ENCODE results near the gene NFE2L3. TPM values are rescaled to one million over a fixed set of nuclear protein-coding genes. Genes with fewer than 3 reads are reported as not detected.

Gene NFE2L3
- total and polyA plus RNA-seq, 2 donors (not counting 3 experiments of a cell fraction or from before 2014, with no cell fraction given), result 29.6 to 40.2 TPM

DNA sequence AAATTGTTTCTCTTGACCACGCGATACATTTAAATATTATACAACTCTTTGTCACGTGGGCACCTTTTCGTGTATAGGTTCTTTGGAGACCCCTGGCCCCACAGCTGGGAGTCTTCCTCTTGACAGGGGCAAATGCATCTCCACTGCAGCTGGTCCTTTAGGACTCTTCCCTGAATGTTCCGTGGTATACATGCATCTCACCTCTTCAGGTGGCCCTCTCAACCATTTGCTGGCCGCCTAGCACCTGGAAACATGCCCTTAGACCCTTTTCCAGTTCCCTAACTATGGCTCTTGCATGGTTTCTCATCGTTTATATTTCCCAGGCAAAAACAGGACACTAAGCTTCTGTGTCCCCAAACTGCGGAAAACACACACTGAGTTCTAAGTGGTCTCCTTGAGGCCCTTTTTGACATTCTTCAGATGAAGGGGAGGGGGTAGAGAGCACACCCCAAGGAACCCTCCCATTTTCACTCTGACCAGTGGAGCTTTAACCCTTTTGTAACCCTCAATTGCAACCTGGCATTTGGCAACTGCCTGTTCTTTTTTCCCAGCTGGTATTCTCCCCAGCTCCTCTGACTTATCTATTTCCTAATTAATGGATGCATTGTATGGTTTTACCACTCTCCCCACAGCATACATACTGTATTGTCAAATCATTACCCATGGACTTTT is 28.0 kb downstream of the NFE2L3 start:
- FAIRE-seq, result no peak
- ChIA-PET POLR2A (interaction anchor here (0.7 to 1.2 kb wide), 4 partner anchors 12 to 948 kb away, joined by 3 read pairs; no protein-coding TSS in a partner anchor), CTCF (interaction anchor here (0.8 to 4.6 kb wide), 8 partner anchors 9 to 185 kb away, joined by 4 to 30 read pairs (median 6); partner anchors contain the start of gene NFE2L3)
- Histone ChIP-seq H3K27me3 (ENCODE audit: control insufficient read depth in 2 of 2, insufficient read depth in 2 of 2, low read length in 2 of 2) (no peaks in the 10 kb centered on the region), H3K27ac (ENCODE audit: insufficient read depth, low read depth, low read length) (no peak overlapping the region), H3K4me1 (ENCODE audit: control insufficient read depth, extremely low read depth, insufficient read depth, low read length) (no peaks in the 10 kb centered on the region), H3K4me3 (replicated peaks in 1 of 3; ENCODE audit: insufficient read depth in 1 of 3, low read depth in 1 of 3, low read length in 3 of 3) (no peak overlapping the region), H3K4me2 (ENCODE audit: insufficient read depth, low read length) (no peak overlapping the region), H3K9ac (replicated peaks; ENCODE audit: extremely low read depth, insufficient read depth, low read length) (no peak overlapping the region), H3K9me1 (replicated peaks; ENCODE audit: control insufficient read depth, extremely low read depth, insufficient read depth, low read length) (no peaks in the 10 kb centered on the region), H3K36me3 (ENCODE audit: control insufficient read depth in 2 of 2, extremely low read depth in 1 of 2, insufficient read depth in 2 of 2, low read length in 2 of 2) (peaks cover 0 to under 1% of the 10 kb centered on the region in 2 experiments), H3K9me3 (replicated peaks; ENCODE audit: control insufficient read depth, insufficient read depth, low read length) (no peaks in the 10 kb centered on the region), H2AFZ (ENCODE audit: low read depth, low read length) (no peak overlapping the region), H3K79me2 (ENCODE audit: control insufficient read depth, insufficient read depth, low read length) (no peaks in the 10 kb centered on the region), H4K20me1 (replicated peaks; ENCODE audit: control insufficient read depth, extremely low read depth, insufficient read depth, low read length) (no peaks in the 10 kb centered on the region)
- BruUV-seq (replicated peaks), result no TSS peak
- intact Hi-C loops (cut with micrococcal nuclease) (no loop called here), dilution Hi-C loops (cut with MboI; ENCODE audit: extremely low pct_ligation_motif_present, low sequenced_read_pairs) (loop anchor here (25.0 kb wide), 1 partner anchor 982 kb away; the partner anchor contains the start of genes HOXA10, HOXA3, HOXA7 and HOXA9)
- TF ChIP-seq POLR2A (IDR thresholded peaks at IDR 0.05; ENCODE audit: low read depth, low read length) (peak; percentile 61), MYC (IDR thresholded peaks at IDR 0.05; ENCODE audit: low read depth, low read length) (no peak), POLR2AphosphoS5 (IDR thresholded peaks at IDR 0.05; ENCODE audit: insufficient read depth, low read depth, low read length) (no peak), JUN (IDR thresholded peaks at IDR 0.05; ENCODE audit: borderline replicate concordance, insufficient read depth, insufficient read length, low read depth) (no peak)
- TF ChIP-seq, protein P1, sequence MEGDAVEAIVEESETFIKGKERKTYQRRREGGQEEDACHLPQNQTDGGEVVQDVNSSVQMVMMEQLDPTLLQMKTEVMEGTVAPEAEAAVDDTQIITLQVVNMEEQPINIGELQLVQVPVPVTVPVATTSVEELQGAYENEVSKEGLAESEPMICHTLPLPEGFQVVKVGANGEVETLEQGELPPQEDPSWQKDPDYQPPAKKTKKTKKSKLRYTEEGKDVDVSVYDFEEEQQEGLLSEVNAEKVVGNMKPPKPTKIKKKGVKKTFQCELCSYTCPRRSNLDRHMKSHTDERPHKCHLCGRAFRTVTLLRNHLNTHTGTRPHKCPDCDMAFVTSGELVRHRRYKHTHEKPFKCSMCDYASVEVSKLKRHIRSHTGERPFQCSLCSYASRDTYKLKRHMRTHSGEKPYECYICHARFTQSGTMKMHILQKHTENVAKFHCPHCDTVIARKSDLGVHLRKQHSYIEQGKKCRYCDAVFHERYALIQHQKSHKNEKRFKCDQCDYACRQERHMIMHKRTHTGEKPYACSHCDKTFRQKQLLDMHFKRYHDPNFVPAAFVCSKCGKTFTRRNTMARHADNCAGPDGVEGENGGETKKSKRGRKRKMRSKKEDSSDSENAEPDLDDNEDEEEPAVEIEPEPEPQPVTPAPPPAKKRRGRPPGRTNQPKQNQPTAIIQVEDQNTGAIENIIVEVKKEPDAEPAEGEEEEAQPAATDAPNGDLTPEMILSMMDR (IDR thresholded peaks at IDR 0.05; ENCODE audit: extremely low read depth in 1 of 2, insufficient read depth in 1 of 2, low read depth in 1 of 2, low read length in 2 of 2), result no peak
- DNase-seq (ENCODE audit: low read depth, low spot score), result no peak

Data from endothelial cell of umbilical vein (primary cell).